ENCODE results near the gene EDNRA.

DNA sequence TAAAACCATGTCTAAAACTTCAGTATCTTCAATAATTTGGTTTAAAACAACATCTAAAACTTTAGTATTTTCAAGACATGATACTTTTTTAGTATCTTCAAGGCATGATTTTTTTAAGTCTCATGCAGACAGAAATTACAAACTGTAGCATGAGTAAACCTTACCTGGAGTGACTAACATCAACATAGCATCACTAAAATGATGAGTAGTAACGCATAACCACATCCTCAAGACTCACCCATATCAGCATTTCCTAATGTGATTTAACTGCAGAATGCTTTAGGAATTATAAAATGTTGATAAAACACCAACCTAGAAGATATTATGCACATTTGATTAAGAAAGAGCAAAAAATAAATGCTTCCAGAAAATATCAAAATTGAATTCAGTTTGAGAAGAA lies 19.7 kb upstream of the EDNRA start:
- TF ChIP-seq EP300 (IDR thresholded peaks at IDR 0.05; ENCODE audit: borderline replicate concordance in 1 of 2, low read depth in 2 of 2, low read length in 2 of 2) (no peak), RFX5 (IDR thresholded peaks at IDR 0.05; ENCODE audit: borderline replicate concordance, low read depth, low read length) (no peak), RAD21 (IDR thresholded peaks at IDR 0.05 in 1 of 2, conservative IDR thresholded peaks at IDR 0.05 in 1 of 2; ENCODE audit: low read depth in 2 of 2, low read length in 2 of 2) (no peak), POLR2A (IDR thresholded peaks at IDR 0.05; ENCODE audit: control extremely low read depth in 1 of 2, low read depth in 2 of 2, low read length in 2 of 2) (no peak)
- TF ChIP-seq, protein P1, sequence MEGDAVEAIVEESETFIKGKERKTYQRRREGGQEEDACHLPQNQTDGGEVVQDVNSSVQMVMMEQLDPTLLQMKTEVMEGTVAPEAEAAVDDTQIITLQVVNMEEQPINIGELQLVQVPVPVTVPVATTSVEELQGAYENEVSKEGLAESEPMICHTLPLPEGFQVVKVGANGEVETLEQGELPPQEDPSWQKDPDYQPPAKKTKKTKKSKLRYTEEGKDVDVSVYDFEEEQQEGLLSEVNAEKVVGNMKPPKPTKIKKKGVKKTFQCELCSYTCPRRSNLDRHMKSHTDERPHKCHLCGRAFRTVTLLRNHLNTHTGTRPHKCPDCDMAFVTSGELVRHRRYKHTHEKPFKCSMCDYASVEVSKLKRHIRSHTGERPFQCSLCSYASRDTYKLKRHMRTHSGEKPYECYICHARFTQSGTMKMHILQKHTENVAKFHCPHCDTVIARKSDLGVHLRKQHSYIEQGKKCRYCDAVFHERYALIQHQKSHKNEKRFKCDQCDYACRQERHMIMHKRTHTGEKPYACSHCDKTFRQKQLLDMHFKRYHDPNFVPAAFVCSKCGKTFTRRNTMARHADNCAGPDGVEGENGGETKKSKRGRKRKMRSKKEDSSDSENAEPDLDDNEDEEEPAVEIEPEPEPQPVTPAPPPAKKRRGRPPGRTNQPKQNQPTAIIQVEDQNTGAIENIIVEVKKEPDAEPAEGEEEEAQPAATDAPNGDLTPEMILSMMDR (IDR thresholded peaks at IDR 0.05; ENCODE audit: control extremely low read depth in 1 of 3, insufficient read depth in 1 of 3, low read depth in 1 of 3, low read length in 3 of 3) = no peak

Measured in H1 (cell line).